GM21381 (cell line): ENCODE measurements around the gene PELI1.
"Not testable (repeated sequence)": the region's sequence is repeated elsewhere in the genome, so short reads cannot be mapped to it uniquely, and the experiment has no call there.

Experiments used
- ATAC-seq: cut with Tn5 transposase; IDR thresholded peaks from one replicate; pipeline ENCODE4 v1.9.1; 2021; ENCODE audit warnings: mild to moderate bottlenecking, moderate library complexity; ENCODE audit not compliant: unreplicated experiment

The PELI1 gene

GRCh38 chr2:64124168-64124567 is 20.1 kb downstream of the PELI1 start:
- ATAC-seq, result no peak

GRCh38 chr2:64123740-64124139 is 20.5 kb downstream of the PELI1 start:
- ATAC-seq, result no peak

GRCh38 chr2:64122358-64122757 is 21.9 kb downstream of the PELI1 start:
- no peak for ATAC-seq

- ATAC-seq, result no peak
These were observed 23.3 kb downstream of the PELI1 start for GRCh38 chr2:64120928-64121327.

- ATAC-seq, result no peak
These were observed 24.2 kb downstream of the PELI1 start for GRCh38 chr2:64120008-64120407.

GRCh38 chr2:64119369-64119768 is 24.9 kb downstream of the PELI1 start:
- ATAC-seq, result no peak

- no peak for ATAC-seq
These were observed 28.2 kb downstream of the PELI1 start for GRCh38 chr2:64115808-64116598.

GRCh38 chr2:64114912-64115277 is 29.3 kb downstream of the PELI1 start:
- peak; percentile 53 for ATAC-seq

- peak; percentile 44 for ATAC-seq
These were observed 29.9 kb downstream of the PELI1 start for GRCh38 chr2:64114063-64114911.

- ATAC-seq, result no peak
These were observed 32.2 kb downstream of the PELI1 start for GRCh38 chr2:64112016-64112415.

- ATAC-seq, result no peak
These were observed 32.8 kb downstream of the PELI1 start for GRCh38 chr2:64111426-64111825.

- ATAC-seq, result no peak
These were observed 35.5 kb downstream of the PELI1 start for GRCh38 chr2:64108666-64109241.

- no peak for ATAC-seq
These were observed 37.7 kb downstream of the PELI1 start for GRCh38 chr2:64106481-64106880.

GRCh38 chr2:64105670-64106461 is 38.4 kb downstream of the PELI1 start:
- ATAC-seq, result peak; percentile 59

GRCh38 chr2:64104933-64105332 is 39.3 kb downstream of the PELI1 start:
- no peak for ATAC-seq

GRCh38 chr2:64102736-64103135 is 41.5 kb downstream of the PELI1 start:
- not testable (repeated sequence) for ATAC-seq

GRCh38 chr2:64101141-64101591 is 43.1 kb downstream of the PELI1 start:
- peak; percentile 36 for ATAC-seq

- peak; percentile 21 for ATAC-seq
These were observed 43.6 kb downstream of the PELI1 start for GRCh38 chr2:64100584-64100983.

GRCh38 chr2:64094663-64095382 is 49.4 kb downstream of the PELI1 start:
- no peak for ATAC-seq

- ATAC-seq, result no peak
These were observed 50.9 kb downstream of the PELI1 start for GRCh38 chr2:64093341-64093740.
